Caco-2 (cell line): Measurements from ENCODE around the gene FAP. TPM values are rescaled to one million over a fixed set of nuclear protein-coding genes. Genes with fewer than 3 reads are reported as not detected.

Source experiments
- BruUV-seq: library from RNA; stranded (reverse); fragments of 400-500 nt; replicated peaks from 2 replicates; lab custom pipeline; 2021; lab: Mats Ljungman, UMichigan
- CTCF ChIA-PET: fragments of 300-600 bp; sonication (Branson Sonifier 250); formaldehyde crosslinking; loops from one replicate; lab custom pipeline; 2022; ENCODE audit warnings: antibody characterized with exemption; lab: Charles Lee
- POLR2A ChIA-PET: fragments of 300-600 bp; sonication (Branson Sonifier 250); formaldehyde crosslinking; loops from one replicate; lab custom pipeline; 2022; ENCODE audit warnings: antibody characterized with exemption; lab: Charles Lee
- DNase-seq, 2 experiments: peaks; one replicate each; pipeline versions ENCODE4 v3.0.0 to v3.0.0-alpha.2; 2020 to 2022
- H3K27me3 ChIP-seq: replicated peaks from 2 replicates; pipeline ENCODE4 v1.6.0; 2011; ENCODE audit warnings: low read length; ENCODE audit not compliant: control insufficient read depth, insufficient read depth
- H3K36me3 ChIP-seq: 2 replicates; pipeline ENCODE4 v1.5.1; 2011; ENCODE audit warnings: low read length; ENCODE audit not compliant: control insufficient read depth, insufficient read depth
- H3K4me1 ChIP-seq: fragments of 250-450 bp; sonication (Bioruptor Pico); 2 replicates; pipeline ENCODE4 v1.5.1; 2020; ENCODE audit warnings: mild to moderate bottlenecking
- H3K4me3 ChIP-seq: 2 replicates; pipeline ENCODE4 v1.5.1; 2011; ENCODE audit warnings: low read depth, mild to moderate bottlenecking, control low read depth, low read length
- H3K9me3 ChIP-seq: fragments of 250-450 bp; sonication (Bioruptor Pico); 2 replicates; pipeline ENCODE4 v1.5.1; 2020; ENCODE audit warnings: mild to moderate bottlenecking, moderate library complexity
- H3K27ac Mint-ChIP-seq: one replicate; pipeline ENCODE4 v1.8.0; 2022; ENCODE audit warnings: mixed read lengths; ENCODE audit not compliant: unreplicated experiment
- H3K27me3 Mint-ChIP-seq: one replicate; pipeline ENCODE4 v1.8.0; 2022; ENCODE audit warnings: mixed read lengths; ENCODE audit not compliant: insufficient read depth, unreplicated experiment
- H3K36me3 Mint-ChIP-seq: one replicate; pipeline ENCODE4 v1.8.0; 2022; ENCODE audit warnings: mild to moderate bottlenecking, mixed read lengths; ENCODE audit not compliant: insufficient read depth, unreplicated experiment
- H3K4me1 Mint-ChIP-seq: one replicate; pipeline ENCODE4 v1.8.0; 2022; ENCODE audit warnings: low read depth, mixed read lengths; ENCODE audit not compliant: unreplicated experiment
- H3K4me3 Mint-ChIP-seq: one replicate; pipeline ENCODE4 v1.8.0; 2022; ENCODE audit warnings: mild to moderate bottlenecking, moderate library complexity, mixed read lengths; ENCODE audit not compliant: unreplicated experiment
- H3K9me3 Mint-ChIP-seq: one replicate; pipeline ENCODE4 v1.8.0; 2022; ENCODE audit warnings: mixed read lengths; ENCODE audit not compliant: unreplicated experiment
- intact Hi-C: fragments of 100-400 bp; cut with micrococcal nuclease; formaldehyde crosslinking; loops from one replicate; pipeline ENCODE4 v1.10.0; 2022; ENCODE audit not compliant: unreplicated experiment
- total RNA-seq: library from RNA; stranded (reverse); gene quantifications from 2 replicates; pipeline ENCODE4 v1.2.3, GENCODE V29; 2022
- TF ChIP-seq, protein P1 (sequence below), 2 experiments: fragments of 200-600 bp in 1 of 2; IDR thresholded peaks; 1 replicate in 1 of 2; 2 replicates in 1 of 2; pipeline versions ENCODE4 v1.5.1 to v1.8.0; 2011 to 2022; ENCODE audit warnings: antibody characterized with exemption in 1 of 2, control low read depth in 1 of 2, inconsistent platforms in 1 of 2, low read depth in 1 of 2, low read length in 1 of 2, mild to moderate bottlenecking in 1 of 2, moderate library complexity in 1 of 2; ENCODE audit not compliant: insufficient read depth in 1 of 2, severe bottlenecking in 1 of 2, unreplicated experiment in 1 of 2

FAP gene
- total RNA-seq, 1 experiment from 2014 or later, result not detected

GRCh38 chr2:162196638-162197037 lies 46.6 kb downstream of the FAP start:
- Histone ChIP-seq H3K4me1 (no peaks in the 10 kb centered on the region), H3K4me3 (no peak overlapping the region), H3K9me3 (no peaks in the 10 kb centered on the region), H3K27me3 (no peaks in the 10 kb centered on the region; the same call in 1 of the 2 replicates), H3K36me3 (no peaks in the 10 kb centered on the region)
- Mint-ChIP-seq H3K27me3 (peaks cover 12% of the 10 kb centered on the region), H3K9me3 (no peaks in the 10 kb centered on the region), H3K4me3 (no peak overlapping the region), H3K4me1 (no peaks in the 10 kb centered on the region), H3K27ac (no peak overlapping the region), H3K36me3 (no peaks in the 10 kb centered on the region)
- BruUV-seq, result no TSS peak
- CTCF ChIA-PET, result no interaction called here
- TF ChIP-seq, protein P1, sequence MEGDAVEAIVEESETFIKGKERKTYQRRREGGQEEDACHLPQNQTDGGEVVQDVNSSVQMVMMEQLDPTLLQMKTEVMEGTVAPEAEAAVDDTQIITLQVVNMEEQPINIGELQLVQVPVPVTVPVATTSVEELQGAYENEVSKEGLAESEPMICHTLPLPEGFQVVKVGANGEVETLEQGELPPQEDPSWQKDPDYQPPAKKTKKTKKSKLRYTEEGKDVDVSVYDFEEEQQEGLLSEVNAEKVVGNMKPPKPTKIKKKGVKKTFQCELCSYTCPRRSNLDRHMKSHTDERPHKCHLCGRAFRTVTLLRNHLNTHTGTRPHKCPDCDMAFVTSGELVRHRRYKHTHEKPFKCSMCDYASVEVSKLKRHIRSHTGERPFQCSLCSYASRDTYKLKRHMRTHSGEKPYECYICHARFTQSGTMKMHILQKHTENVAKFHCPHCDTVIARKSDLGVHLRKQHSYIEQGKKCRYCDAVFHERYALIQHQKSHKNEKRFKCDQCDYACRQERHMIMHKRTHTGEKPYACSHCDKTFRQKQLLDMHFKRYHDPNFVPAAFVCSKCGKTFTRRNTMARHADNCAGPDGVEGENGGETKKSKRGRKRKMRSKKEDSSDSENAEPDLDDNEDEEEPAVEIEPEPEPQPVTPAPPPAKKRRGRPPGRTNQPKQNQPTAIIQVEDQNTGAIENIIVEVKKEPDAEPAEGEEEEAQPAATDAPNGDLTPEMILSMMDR (IDR thresholded peaks at IDR 0.05; ENCODE audit: insufficient read depth in 1 of 2, low read depth in 1 of 2, low read length in 1 of 2, severe bottlenecking in 1 of 2, unreplicated experiment in 1 of 2), result no peak
- intact Hi-C loops, result no loop called here
- no peak for DNase-seq
- POLR2A ChIA-PET, result no interaction called here

DNA sequence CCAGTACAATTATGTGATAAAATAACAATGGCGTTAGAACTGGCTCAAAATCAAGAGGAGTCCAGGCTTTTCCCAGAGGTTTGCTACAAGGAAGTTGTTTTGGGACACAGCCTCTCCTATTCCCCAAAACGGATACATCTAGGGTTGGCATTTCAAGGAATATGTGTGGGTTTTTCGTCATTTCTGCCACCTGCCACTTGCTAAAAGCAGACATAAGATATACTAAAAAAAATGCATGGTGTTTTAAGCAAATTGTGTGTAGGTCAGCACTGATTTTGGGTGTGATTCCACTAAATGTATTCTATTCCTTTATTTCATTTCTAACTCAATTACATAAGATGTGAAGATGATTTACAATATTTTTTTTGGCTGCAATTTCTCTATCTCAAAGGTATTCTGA lies 54.8 kb downstream of the FAP start:
- intact Hi-C loops, result loop anchor here (2.0 kb wide), 1 partner anchor 32 kb away; no protein-coding TSS in a partner anchor
- no TSS peak for BruUV-seq
- no peaks in the 10 kb centered on the region for H3K36me3 Mint-ChIP-seq
- no peak overlapping the region for H3K4me3 Mint-ChIP-seq
- TF ChIP-seq, protein P1 (IDR thresholded peaks at IDR 0.05; ENCODE audit: insufficient read depth in 1 of 2, low read depth in 1 of 2, low read length in 1 of 2, severe bottlenecking in 1 of 2, unreplicated experiment in 1 of 2), result no peak
- CTCF ChIA-PET, result no interaction called here
- DNase-seq, result no peak
- Histone ChIP-seq H3K36me3 (no peaks in the 10 kb centered on the region), H3K9me3 (no peaks in the 10 kb centered on the region), H3K4me3 (no peak overlapping the region), H3K4me1 (peaks cover 3% of the 10 kb centered on the region; the same call in 1 of the 2 replicates), H3K27me3 (no peaks in the 10 kb centered on the region; the same call in 1 of the 2 replicates)
- no peak overlapping the region for H3K27ac Mint-ChIP-seq
- POLR2A ChIA-PET, result no interaction called here
- H3K4me1 Mint-ChIP-seq, result no peaks in the 10 kb centered on the region
- H3K27me3 Mint-ChIP-seq, result peaks cover 20% of the 10 kb centered on the region
- no peaks in the 10 kb centered on the region for H3K9me3 Mint-ChIP-seq

- no peaks in the 10 kb centered on the region for H3K9me3 ChIP-seq
- DNase-seq, result no peak
- BruUV-seq, result no TSS peak
- peaks cover 3% of the 10 kb centered on the region; the same call in 1 of the 2 replicates for H3K4me1 ChIP-seq
- no peak overlapping the region for H3K4me3 ChIP-seq
- H3K9me3 Mint-ChIP-seq, result no peaks in the 10 kb centered on the region
- H3K27ac Mint-ChIP-seq, result no peak overlapping the region
- H3K4me3 Mint-ChIP-seq, result no peak overlapping the region
- TF ChIP-seq, protein P1 (IDR thresholded peaks at IDR 0.05; ENCODE audit: insufficient read depth in 1 of 2, low read depth in 1 of 2, low read length in 1 of 2, severe bottlenecking in 1 of 2, unreplicated experiment in 1 of 2), result no peak
- no peaks in the 10 kb centered on the region for H3K27me3 ChIP-seq
- peaks cover 13% of the 10 kb centered on the region for H3K27me3 Mint-ChIP-seq
- intact Hi-C loops, result no loop called here
- ChIA-PET POLR2A (no interaction called here), CTCF (no interaction called here)
- no peaks in the 10 kb centered on the region for H3K36me3 Mint-ChIP-seq
- no peaks in the 10 kb centered on the region for H3K36me3 ChIP-seq
- no peaks in the 10 kb centered on the region for H3K4me1 Mint-ChIP-seq
These were observed 57.6 kb downstream of the FAP start for GRCh38 chr2:162185541-162186232.
